ENCODE data around the gene HLX.

DNA sequence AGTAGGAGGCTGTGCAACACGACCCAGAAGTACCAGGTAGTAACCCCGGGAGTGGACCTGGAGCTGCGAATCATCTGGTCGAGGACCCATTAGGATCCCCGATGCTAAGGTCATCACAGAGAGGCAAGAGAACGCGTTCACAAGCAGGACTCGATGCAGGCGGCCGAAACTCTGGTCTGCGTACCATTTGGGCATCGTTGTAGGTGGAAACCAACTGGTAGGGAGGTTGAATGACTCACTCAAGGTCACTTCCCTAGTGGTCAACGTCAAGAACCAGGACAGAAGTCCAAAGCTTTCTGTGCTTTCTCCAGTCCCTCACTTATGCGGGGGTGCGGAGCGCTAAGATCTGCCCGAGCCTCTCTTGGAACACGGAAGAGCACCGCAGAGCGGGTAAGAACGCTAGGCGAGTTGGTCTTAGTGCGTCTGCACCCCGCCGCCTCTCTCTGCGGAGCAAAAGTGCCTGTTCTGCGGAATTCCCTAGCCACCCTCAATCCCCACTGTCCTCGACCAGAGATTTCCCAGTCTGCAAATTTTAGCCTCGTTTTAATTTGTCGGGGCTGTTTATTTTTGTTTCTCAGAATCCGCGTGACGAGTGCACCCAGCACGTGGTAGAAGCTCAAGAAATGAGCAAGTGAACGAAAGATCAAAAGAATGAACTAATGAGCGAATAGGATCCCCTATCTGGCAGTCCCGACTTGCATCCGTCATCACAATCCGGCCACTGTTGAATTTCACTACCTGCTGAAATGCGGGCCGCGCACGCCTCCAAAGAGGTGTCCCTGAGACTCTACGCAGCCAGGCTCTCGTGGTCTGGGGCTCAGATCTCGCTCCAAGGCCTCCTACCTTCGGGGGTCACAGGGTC is 12.2 kb downstream of the HLX start:
- TF ChIP-seq, protein P1, sequence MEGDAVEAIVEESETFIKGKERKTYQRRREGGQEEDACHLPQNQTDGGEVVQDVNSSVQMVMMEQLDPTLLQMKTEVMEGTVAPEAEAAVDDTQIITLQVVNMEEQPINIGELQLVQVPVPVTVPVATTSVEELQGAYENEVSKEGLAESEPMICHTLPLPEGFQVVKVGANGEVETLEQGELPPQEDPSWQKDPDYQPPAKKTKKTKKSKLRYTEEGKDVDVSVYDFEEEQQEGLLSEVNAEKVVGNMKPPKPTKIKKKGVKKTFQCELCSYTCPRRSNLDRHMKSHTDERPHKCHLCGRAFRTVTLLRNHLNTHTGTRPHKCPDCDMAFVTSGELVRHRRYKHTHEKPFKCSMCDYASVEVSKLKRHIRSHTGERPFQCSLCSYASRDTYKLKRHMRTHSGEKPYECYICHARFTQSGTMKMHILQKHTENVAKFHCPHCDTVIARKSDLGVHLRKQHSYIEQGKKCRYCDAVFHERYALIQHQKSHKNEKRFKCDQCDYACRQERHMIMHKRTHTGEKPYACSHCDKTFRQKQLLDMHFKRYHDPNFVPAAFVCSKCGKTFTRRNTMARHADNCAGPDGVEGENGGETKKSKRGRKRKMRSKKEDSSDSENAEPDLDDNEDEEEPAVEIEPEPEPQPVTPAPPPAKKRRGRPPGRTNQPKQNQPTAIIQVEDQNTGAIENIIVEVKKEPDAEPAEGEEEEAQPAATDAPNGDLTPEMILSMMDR (IDR thresholded peaks at IDR 0.05): no peak
- TF ChIP-seq POLR2A (IDR thresholded peaks at IDR 0.05): no peak
